Astrocyte (in vitro differentiated cells and primary cell): ENCODE results near the gene SPAG6. TPM values are rescaled to one million over a fixed set of nuclear protein-coding genes. Genes with fewer than 3 reads are reported as not detected.
"Not testable (repeated sequence)": the region's sequence is repeated elsewhere in the genome, so short reads cannot be mapped to it uniquely, and the experiment has no call there.

ENCODE experiments used
- DNase-seq: peaks from one replicate; pipeline ENCODE4 v3.0.0-alpha.2; 2010; ENCODE audit warnings: low read depth
- FAIRE-seq: peaks from 2 replicates; lab custom pipeline; 2011; peaks lifted over from hg19 to GRCh38; lab: Jason Lieb, UNC
- H2AFZ ChIP-seq: 2 replicates; pipeline ENCODE4 v1.6.0; 2012; ENCODE audit warnings: low read depth, low read length, inconsistent platforms
- H3K27ac ChIP-seq: 2 replicates; pipeline ENCODE4 v1.5.1; 2011; ENCODE audit warnings: low read depth, low read length, inconsistent platforms
- H3K27me3 ChIP-seq: 2 replicates; pipeline ENCODE4 v1.6.0; 2011; ENCODE audit warnings: low read length, inconsistent platforms; ENCODE audit not compliant: insufficient read depth
- H3K36me3 ChIP-seq: 2 replicates; pipeline ENCODE4 v1.5.1; 2011; ENCODE audit warnings: low read length, inconsistent platforms; ENCODE audit not compliant: insufficient read depth
- H3K4me1 ChIP-seq: 2 replicates; pipeline ENCODE4 v1.5.1; 2011; ENCODE audit warnings: low read length, inconsistent platforms; ENCODE audit not compliant: insufficient read depth
- H3K4me2 ChIP-seq: 2 replicates; pipeline ENCODE4 v1.6.0; 2012; ENCODE audit warnings: low read length, inconsistent platforms
- H3K4me3 ChIP-seq: 2 replicates; pipeline ENCODE4 v1.5.1; 2011; ENCODE audit warnings: low read depth, mild to moderate bottlenecking, low read length, inconsistent platforms; ENCODE audit not compliant: insufficient read depth
- H3K79me2 ChIP-seq: 2 replicates; pipeline ENCODE4 v1.6.0; 2012; ENCODE audit warnings: mild to moderate bottlenecking, low read length, inconsistent platforms; ENCODE audit not compliant: insufficient read depth
- H3K9ac ChIP-seq: 2 replicates; pipeline ENCODE4 v1.6.0; 2012; ENCODE audit warnings: mild to moderate bottlenecking, low read length, inconsistent platforms
- H3K9me3 ChIP-seq: 2 replicates; pipeline ENCODE4 v1.5.1; 2012; ENCODE audit warnings: low read depth, mild to moderate bottlenecking, low read length, inconsistent platforms; ENCODE audit not compliant: insufficient read depth
- H4K20me1 ChIP-seq: 2 replicates; pipeline ENCODE4 v1.6.0; 2012; ENCODE audit warnings: low read length, inconsistent platforms; ENCODE audit not compliant: insufficient read depth
- H3K27ac Mint-ChIP-seq: one replicate; pipeline ENCODE4 v1.8.0; 2021; ENCODE audit warnings: mild to moderate bottlenecking, mixed read lengths; ENCODE audit not compliant: unreplicated experiment
- H3K27me3 Mint-ChIP-seq: one replicate; pipeline ENCODE4 v1.8.0; 2021; ENCODE audit warnings: low read depth, mixed read lengths; ENCODE audit not compliant: unreplicated experiment
- H3K36me3 Mint-ChIP-seq: one replicate; pipeline ENCODE4 v1.8.0; 2021; ENCODE audit warnings: low read depth, mixed read lengths; ENCODE audit not compliant: unreplicated experiment
- H3K4me1 Mint-ChIP-seq: one replicate; pipeline ENCODE4 v1.8.0; 2021; ENCODE audit warnings: low read depth, mixed read lengths; ENCODE audit not compliant: unreplicated experiment
- H3K4me3 Mint-ChIP-seq: one replicate; pipeline ENCODE4 v1.8.0; 2021; ENCODE audit warnings: mild to moderate bottlenecking, moderate library complexity, mixed read lengths; ENCODE audit not compliant: unreplicated experiment
- H3K9me3 Mint-ChIP-seq: one replicate; pipeline ENCODE4 v1.8.0; 2021; ENCODE audit warnings: mild to moderate bottlenecking, mixed read lengths; ENCODE audit not compliant: unreplicated experiment
- CTCF ChIP-seq: IDR thresholded peaks from 2 replicates; pipeline ENCODE4 v1.5.1; 2011; ENCODE audit warnings: low read depth, mild to moderate bottlenecking, inconsistent platforms, low read length, moderate library complexity; ENCODE audit not compliant: insufficient read depth
- EZH2 ChIP-seq: IDR thresholded peaks from 2 replicates; pipeline ENCODE4 v1.6.1; 2012; ENCODE audit warnings: mild to moderate bottlenecking, low read length, inconsistent platforms; ENCODE audit not compliant: insufficient read depth
- total RNA-seq: library from RNA; stranded (reverse); gene quantifications from 2 replicates; pipeline ENCODE4 v1.2.1, GENCODE V29; 2021

SPAG6 gene
- total RNA-seq, 1 donor from 2014 or later: not detected

GRCh38 chr10:22389856-22390589, 44.7 kb downstream of the SPAG6 start:
- Mint-ChIP-seq H3K27ac (no peak overlapping the region), H3K36me3 (no peaks in the 10 kb centered on the region), H3K27me3 (no peaks in the 10 kb centered on the region), H3K9me3 (no peaks in the 10 kb centered on the region), H3K4me3 (no peak overlapping the region), H3K4me1 (no peaks in the 10 kb centered on the region)
- Histone ChIP-seq H3K79me2 (no peaks in the 10 kb centered on the region), H3K9me3 (no peaks in the 10 kb centered on the region), H4K20me1 (no peaks in the 10 kb centered on the region), H3K27ac (no peak overlapping the region), H3K4me3 (no peak overlapping the region), H3K36me3 (no peaks in the 10 kb centered on the region), H3K27me3 (no peaks in the 10 kb centered on the region), H3K9ac (no peak overlapping the region), H3K4me2 (no peak overlapping the region), H2AFZ (no peak overlapping the region), H3K4me1 (no peaks in the 10 kb centered on the region)
- no peak for TF ChIP-seq EZH2
- no peak for TF ChIP-seq CTCF
- DNase-seq (no peak), FAIRE-seq (no peak)

GRCh38 chr10:22391600-22391999, 46.3 kb downstream of the SPAG6 start:
- H3K27ac Mint-ChIP-seq: no peak overlapping the region
- H3K27me3 Mint-ChIP-seq: no peaks in the 10 kb centered on the region
- H2AFZ ChIP-seq: no peak overlapping the region
- H3K4me1 ChIP-seq: no peaks in the 10 kb centered on the region
- DNase-seq: no peak
- no peaks in the 10 kb centered on the region for H3K36me3 ChIP-seq
- H3K36me3 Mint-ChIP-seq: no peaks in the 10 kb centered on the region
- FAIRE-seq: no peak
- no peak overlapping the region for H3K4me2 ChIP-seq
- H3K27me3 ChIP-seq: no peaks in the 10 kb centered on the region
- H4K20me1 ChIP-seq: no peaks in the 10 kb centered on the region
- no peaks in the 10 kb centered on the region for H3K79me2 ChIP-seq
- no peaks in the 10 kb centered on the region for H3K9me3 Mint-ChIP-seq
- no peak overlapping the region for H3K4me3 ChIP-seq
- no peak for TF ChIP-seq CTCF
- no peak overlapping the region for H3K27ac ChIP-seq
- no peaks in the 10 kb centered on the region for H3K4me1 Mint-ChIP-seq
- no peak overlapping the region for H3K4me3 Mint-ChIP-seq
- H3K9me3 ChIP-seq: no peaks in the 10 kb centered on the region
- H3K9ac ChIP-seq: no peak overlapping the region

- H3K9me3 Mint-ChIP-seq, H3K36me3 Mint-ChIP-seq, H3K4me3 ChIP-seq, H3K9me3 ChIP-seq, H3K4me1 Mint-ChIP-seq, H3K79me2 ChIP-seq, H3K36me3 ChIP-seq, H4K20me1 ChIP-seq, FAIRE-seq, H3K27ac ChIP-seq, H3K27me3 Mint-ChIP-seq, H3K4me3 Mint-ChIP-seq, H3K27ac Mint-ChIP-seq, H2AFZ ChIP-seq, H3K4me1 ChIP-seq, H3K4me2 ChIP-seq, DNase-seq, H3K9ac ChIP-seq, H3K27me3 ChIP-seq: not testable (repeated sequence)
Observed at GRCh38 chr10:22396195-22396594, 50.9 kb downstream of the SPAG6 start.

DNA sequence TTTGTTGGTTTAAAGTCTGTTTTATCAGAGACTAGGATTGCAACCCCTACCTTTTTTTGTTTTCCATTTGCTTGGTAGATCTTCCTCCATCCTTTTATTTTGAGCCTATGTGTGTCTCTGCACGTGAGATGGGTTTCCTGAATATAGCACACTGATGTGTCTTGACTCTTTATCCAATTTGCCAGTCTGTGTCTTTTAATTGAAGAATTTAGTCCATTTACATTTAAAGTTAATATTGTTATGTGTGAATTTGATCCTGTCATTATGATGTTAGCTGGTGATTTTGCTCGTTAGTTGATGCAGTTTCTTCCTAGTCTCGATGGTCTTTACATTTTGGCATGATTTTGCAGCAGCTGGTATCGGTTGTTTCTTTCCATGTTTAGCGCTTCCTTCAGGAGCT, 61.6 kb downstream of the SPAG6 start:
- not testable (repeated sequence) for H3K4me2 ChIP-seq, H3K9me3 ChIP-seq, H3K27ac Mint-ChIP-seq, FAIRE-seq, H4K20me1 ChIP-seq, H2AFZ ChIP-seq, H3K36me3 Mint-ChIP-seq, H3K9ac ChIP-seq, H3K4me3 ChIP-seq, H3K27me3 Mint-ChIP-seq, H3K9me3 Mint-ChIP-seq, H3K4me1 ChIP-seq, H3K79me2 ChIP-seq, DNase-seq, H3K27me3 ChIP-seq, H3K27ac ChIP-seq, H3K4me1 Mint-ChIP-seq, H3K36me3 ChIP-seq, H3K4me3 Mint-ChIP-seq
